Transverse colon (tissue), 3 donors: ENCODE measurements around the gene CDC42BPB.

ENCODE experiments used
- CTCF ChIP-seq, 5 experiments: fragments of 200-600 bp in 3 of 5; fragments of 450-650 bp in 2 of 5; sonication (generic) in 3 of 5; IDR thresholded peaks; 1 replicate in 2 of 5; 2 replicates in 3 of 5; pipeline ENCODE4 v1.5.1; 2016 to 2017; ENCODE audit warnings: antibody characterized with exemption in 5 of 5, inconsistent platforms in 3 of 5, mild to moderate bottlenecking in 2 of 5, moderate library complexity in 1 of 5
- POLR2A ChIP-seq: fragments of 450-650 bp; IDR thresholded peaks from one replicate; pipeline ENCODE4 v1.6.1; 2016; ENCODE audit warnings: antibody characterized with exemption, mild to moderate bottlenecking, moderate library complexity

GRCh38 chr14:103071544-103072251 lies 14.3 kb upstream of the CDC42BPB start:
- TF ChIP-seq CTCF (IDR thresholded peaks at IDR 0.05) (no peak), POLR2A (no peak)
